PC-3 (cell line): ENCODE measurements around the gene SLC45A3.

Source experiments
- EZH2 ChIP-seq: fragments of 300-600 bp; sonication (generic); IDR thresholded peaks from one replicate; pipeline ENCODE4 v1.6.1; 2017; ENCODE audit warnings: antibody characterized with exemption, mild to moderate bottlenecking, low read length; ENCODE audit not compliant: unreplicated experiment
- EZH2phosphoT487 ChIP-seq: fragments of 300-600 bp; sonication (generic); IDR thresholded peaks from 2 replicates; pipeline ENCODE4 v1.6.1; 2018; ENCODE audit warnings: mild to moderate bottlenecking, antibody characterized with exemption, low read length, borderline replicate concordance
- TF ChIP-seq, protein P1 (sequence below): fragments of 300-600 bp; sonication (generic); conservative IDR thresholded peaks from 2 replicates; pipeline ENCODE4 v1.5.1; 2017; ENCODE audit warnings: antibody characterized with exemption, low read depth, mild to moderate bottlenecking, low read length

DNA sequence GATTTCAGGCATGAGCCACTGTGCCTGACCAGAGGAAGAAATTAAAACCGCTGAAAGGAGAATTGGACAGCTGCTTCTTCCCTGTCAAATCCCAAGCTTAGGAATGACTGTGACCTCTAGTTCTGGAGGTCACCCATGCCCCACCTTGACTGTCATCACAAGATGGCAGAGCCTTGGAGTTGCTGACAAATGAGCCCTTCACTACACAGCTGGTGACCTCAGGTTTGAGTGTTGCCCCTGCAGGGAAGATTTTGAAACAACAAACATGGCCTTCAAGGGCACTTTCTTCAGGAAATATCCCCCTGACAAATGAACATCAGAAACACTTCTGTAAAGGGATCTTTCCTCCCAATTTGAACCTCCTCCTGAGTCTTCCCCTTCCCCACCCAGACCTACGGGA lies 6.9 kb upstream of the SLC45A3 start:
- TF ChIP-seq, protein P1, sequence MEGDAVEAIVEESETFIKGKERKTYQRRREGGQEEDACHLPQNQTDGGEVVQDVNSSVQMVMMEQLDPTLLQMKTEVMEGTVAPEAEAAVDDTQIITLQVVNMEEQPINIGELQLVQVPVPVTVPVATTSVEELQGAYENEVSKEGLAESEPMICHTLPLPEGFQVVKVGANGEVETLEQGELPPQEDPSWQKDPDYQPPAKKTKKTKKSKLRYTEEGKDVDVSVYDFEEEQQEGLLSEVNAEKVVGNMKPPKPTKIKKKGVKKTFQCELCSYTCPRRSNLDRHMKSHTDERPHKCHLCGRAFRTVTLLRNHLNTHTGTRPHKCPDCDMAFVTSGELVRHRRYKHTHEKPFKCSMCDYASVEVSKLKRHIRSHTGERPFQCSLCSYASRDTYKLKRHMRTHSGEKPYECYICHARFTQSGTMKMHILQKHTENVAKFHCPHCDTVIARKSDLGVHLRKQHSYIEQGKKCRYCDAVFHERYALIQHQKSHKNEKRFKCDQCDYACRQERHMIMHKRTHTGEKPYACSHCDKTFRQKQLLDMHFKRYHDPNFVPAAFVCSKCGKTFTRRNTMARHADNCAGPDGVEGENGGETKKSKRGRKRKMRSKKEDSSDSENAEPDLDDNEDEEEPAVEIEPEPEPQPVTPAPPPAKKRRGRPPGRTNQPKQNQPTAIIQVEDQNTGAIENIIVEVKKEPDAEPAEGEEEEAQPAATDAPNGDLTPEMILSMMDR: no peak
- TF ChIP-seq EZH2phosphoT487 (no peak), EZH2 (no peak)
